Fibroblast of pulmonary artery (primary cell): ENCODE measurements around the gene PADI6.

Experiments used
- DNase-seq: peaks from one replicate; pipeline ENCODE4 v3.0.0-alpha.2; 2010; ENCODE audit warnings: low read depth
- H3K4me3 ChIP-seq: replicated peaks from 2 replicates; pipeline ENCODE4 v1.5.1; 2011; ENCODE audit warnings: low read depth, mild to moderate bottlenecking, control low read depth, low read length, moderate library complexity
- TF ChIP-seq, protein P1 (sequence below): IDR thresholded peaks from 2 replicates; pipeline ENCODE4 v1.5.1; 2011; ENCODE audit warnings: mild to moderate bottlenecking, control low read depth, low read length, inconsistent platforms; ENCODE audit errors: missing control alignments

PADI6 gene

DNA sequence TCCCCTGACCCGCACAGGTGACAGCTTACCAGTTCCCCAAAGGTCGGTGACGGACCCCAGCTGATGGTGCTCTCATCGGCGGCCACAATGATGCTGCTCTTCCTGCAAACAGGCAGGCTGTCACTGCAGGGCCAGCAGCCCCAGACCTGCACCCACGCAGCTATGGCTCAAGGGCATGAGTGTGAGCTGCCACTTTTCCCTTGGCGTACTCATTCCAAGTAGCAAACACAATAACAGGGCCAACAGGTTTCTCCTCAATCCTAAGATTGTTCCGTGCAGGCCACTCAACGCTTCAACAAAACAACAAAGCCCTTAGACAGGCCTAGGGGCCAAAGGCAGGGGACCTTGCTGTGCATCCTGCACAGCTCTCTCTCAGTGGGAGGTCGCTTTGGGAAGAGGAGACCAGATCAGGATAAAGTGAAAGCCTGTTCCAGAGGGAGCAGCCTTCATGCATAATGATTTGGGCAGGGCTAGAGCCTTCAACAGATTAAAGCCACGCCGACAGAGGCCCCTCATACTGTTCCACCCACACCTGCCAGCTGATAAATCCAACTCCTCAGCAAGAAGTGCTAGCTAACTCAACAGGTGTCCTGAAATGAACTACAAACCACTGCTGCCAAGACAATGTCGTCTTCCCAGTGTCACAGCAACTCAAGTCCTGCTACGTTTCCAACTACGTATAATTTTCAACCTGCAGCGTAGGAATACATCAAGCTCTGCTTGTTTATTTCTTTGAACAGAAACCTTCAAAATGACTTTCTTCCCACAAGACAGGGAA is 40.3 kb downstream of the PADI6 start:
- no peak for DNase-seq
- TF ChIP-seq, protein P1, sequence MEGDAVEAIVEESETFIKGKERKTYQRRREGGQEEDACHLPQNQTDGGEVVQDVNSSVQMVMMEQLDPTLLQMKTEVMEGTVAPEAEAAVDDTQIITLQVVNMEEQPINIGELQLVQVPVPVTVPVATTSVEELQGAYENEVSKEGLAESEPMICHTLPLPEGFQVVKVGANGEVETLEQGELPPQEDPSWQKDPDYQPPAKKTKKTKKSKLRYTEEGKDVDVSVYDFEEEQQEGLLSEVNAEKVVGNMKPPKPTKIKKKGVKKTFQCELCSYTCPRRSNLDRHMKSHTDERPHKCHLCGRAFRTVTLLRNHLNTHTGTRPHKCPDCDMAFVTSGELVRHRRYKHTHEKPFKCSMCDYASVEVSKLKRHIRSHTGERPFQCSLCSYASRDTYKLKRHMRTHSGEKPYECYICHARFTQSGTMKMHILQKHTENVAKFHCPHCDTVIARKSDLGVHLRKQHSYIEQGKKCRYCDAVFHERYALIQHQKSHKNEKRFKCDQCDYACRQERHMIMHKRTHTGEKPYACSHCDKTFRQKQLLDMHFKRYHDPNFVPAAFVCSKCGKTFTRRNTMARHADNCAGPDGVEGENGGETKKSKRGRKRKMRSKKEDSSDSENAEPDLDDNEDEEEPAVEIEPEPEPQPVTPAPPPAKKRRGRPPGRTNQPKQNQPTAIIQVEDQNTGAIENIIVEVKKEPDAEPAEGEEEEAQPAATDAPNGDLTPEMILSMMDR: no peak
- no peak overlapping the region for H3K4me3 ChIP-seq

DNA sequence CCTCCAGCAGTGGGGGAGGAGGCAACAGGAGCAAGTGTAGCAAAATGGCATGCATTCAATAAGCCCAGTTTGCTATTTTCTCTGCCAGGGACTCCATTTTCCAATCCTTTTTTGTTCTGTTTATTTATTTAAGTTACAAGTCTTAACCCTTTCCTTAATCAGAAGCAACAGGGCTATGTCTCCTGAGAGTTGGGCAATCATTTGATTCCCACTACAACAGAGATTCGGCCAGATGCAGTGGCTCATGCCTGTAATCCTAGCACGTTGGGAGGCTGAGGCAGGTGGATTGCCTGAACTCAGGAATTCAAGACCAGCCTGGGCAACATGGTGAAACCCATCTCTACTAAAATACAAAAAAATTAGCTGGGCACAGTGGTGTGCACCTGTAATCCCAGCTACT is 42.0 kb downstream of the PADI6 start:
- no peak for DNase-seq
- H3K4me3 ChIP-seq: no peak overlapping the region
- TF ChIP-seq, protein P1: no peak

DNA sequence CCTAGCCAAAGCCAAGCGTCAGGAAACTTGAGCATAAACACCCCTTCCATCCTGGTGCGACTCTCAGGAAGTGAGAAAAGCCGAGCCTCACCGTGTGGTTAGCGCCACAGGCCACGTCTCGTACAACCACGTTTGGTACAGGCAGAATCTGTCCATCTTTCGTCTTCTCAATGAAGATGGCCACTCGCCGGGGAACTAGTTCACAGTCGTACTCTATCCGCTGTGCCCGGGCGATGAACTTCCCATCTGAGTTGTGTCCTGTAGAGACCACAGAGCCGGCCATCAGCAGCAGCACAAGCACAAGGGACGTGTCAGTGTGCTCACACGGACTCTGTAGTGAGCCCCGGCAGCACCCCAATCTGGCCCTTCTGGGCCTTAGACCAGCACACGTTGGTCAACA is 44.4 kb downstream of the PADI6 start:
- no peak for DNase-seq

DNA sequence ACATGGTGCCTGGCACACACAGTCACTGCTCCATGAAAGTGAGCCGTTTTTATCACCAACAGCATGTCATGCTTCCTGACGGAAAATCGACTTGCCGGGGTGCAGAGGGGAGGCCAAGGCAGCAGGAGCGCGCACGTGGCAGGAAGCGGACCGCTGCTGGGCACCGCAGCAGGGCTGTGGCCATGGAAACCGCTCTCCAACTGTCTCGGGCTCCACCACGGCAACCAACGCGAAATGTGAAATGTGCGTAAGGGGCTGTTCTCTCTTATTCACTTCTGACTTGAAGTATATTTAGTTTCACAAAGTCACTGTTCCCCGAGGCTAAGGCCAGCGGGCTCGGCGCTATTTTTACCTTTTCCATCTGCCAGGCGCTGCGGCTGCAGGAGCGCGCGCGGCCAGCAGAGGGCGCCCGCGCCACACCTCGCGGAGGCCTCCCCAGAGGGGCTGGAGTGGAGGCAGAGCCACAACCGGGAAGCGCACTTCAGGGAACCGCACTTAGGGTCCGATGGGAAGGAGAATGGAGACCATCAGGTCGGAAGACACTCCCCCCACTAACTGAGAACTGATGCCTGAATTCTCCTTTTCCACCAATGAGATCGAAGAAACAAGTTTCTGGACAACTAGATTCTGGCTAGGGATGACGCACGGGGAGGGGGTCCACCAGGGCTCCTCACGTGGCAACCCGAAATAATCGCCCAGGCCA is 47.8 kb downstream of the PADI6 start:
- TF ChIP-seq, protein P1: peak; percentile 77
- peak; percentile 57 for DNase-seq
- H3K4me3 ChIP-seq: no peak overlapping the region

More for the DNA sequence above, 44.4 kb downstream of the PADI6 start:
- no peak overlapping the region for H3K4me3 ChIP-seq
- TF ChIP-seq, protein P1: no peak

DNA sequence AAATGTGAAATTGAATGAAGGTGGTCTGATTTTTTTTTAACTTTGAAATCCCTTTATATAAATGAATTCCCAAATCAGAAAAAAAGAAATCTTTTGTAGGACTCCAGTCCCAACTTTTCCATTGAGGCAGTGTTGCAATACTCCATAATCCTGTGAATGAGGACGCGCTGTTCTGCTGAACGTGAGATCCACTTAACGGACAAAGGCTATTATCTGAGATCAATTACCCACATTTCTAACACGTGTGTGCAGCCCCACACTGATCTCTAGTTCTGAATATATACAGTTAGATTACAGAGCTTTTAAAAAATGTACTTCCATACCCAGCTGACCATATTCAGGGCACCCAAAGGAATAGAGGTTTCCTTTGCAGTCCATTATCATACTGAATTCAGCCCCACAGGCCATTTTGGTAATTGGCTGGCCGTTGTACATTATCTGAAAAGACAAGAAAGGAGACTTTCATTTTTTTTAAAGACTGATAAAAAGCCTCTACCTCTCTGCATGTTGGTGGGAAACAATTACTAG is 48.5 kb downstream of the PADI6 start:
- H3K4me3 ChIP-seq: no peak overlapping the region
- TF ChIP-seq, protein P1: no peak
- no peak for DNase-seq

DNA sequence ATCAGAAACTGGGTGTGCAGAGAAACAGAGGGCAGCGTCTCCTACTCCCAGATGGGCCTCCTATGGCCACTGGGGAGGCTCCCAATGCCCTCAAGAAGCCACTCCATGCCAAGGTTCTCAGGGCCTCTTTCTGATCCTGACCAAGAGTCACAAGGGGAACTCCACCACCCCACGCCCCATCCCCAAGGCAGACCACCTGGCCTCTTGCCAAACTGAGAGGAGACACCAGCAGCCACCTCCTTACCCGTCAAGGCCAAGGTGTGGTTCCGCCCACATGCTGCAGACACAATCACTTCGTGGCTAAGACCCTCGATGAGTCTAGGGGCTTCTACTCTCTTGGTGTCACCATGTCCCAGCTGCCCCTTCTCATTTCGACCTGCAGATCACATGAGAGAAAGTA is 50.5 kb downstream of the PADI6 start:
- no peak for DNase-seq
- TF ChIP-seq, protein P1: no peak
- no peak overlapping the region for H3K4me3 ChIP-seq
